OCI-LY3 (cell line): Measurements from ENCODE around the gene TLDC2.

ENCODE experiments used
- H2AFZ ChIP-seq: fragments of 200-600, 300-600 bp; shearing (Covaris generic); 2 replicates; pipeline ENCODE4 v1.6.0; 2014; ENCODE audit warnings: antibody characterized with exemption, low read depth, low read length
- H3K27ac ChIP-seq: fragments of 200-600, 300-600 bp; sonication (generic); 2 replicates; pipeline ENCODE4 v1.5.1; 2014; ENCODE audit warnings: mild to moderate bottlenecking, low read length, moderate library complexity, mixed read lengths
- H3K27me3 ChIP-seq: fragments of 200-600, 300-600 bp; sonication (generic); 2 replicates; pipeline ENCODE4 v1.6.1; 2014; ENCODE audit warnings: low read depth, low read length, mixed read lengths
- H3K36me3 ChIP-seq: fragments of 200-600, 300-600 bp; sonication (generic); replicated peaks from 2 replicates; pipeline ENCODE3; 2014; ENCODE audit warnings: low read depth, low read length, mixed read lengths
- H3K4me1 ChIP-seq: fragments of 300-600, 200-600 bp; sonication (generic); 2 replicates; pipeline ENCODE4 v1.6.1; 2014; ENCODE audit warnings: low read length, mixed read lengths
- H3K4me2 ChIP-seq: fragments of 200-600, 300-600 bp; sonication (generic); 2 replicates; pipeline ENCODE4 v1.6.1; 2014; ENCODE audit warnings: low read length, mixed read lengths
- H3K4me3 ChIP-seq: fragments of 300-600, 200-600 bp; sonication (generic); 2 replicates; pipeline ENCODE4 v1.5.1; 2014; ENCODE audit warnings: antibody characterized with exemption, mild to moderate bottlenecking, low read length, moderate library complexity
- H3K79me2 ChIP-seq: fragments of 300-600, 200-600 bp; shearing (Covaris generic); 2 replicates; pipeline ENCODE4 v1.6.1; 2014; ENCODE audit warnings: mild to moderate bottlenecking, low read length, mixed read lengths
- H3K9ac ChIP-seq: fragments of 300-600, 200-600 bp; shearing (Covaris generic); 2 replicates; pipeline ENCODE4 v1.6.0; 2014; ENCODE audit warnings: mild to moderate bottlenecking, low read length, moderate library complexity
- H3K9me3 ChIP-seq: fragments of 200-600, 300-600 bp; shearing (Covaris generic); 2 replicates; pipeline ENCODE4 v1.6.1; 2014; ENCODE audit warnings: low read length, mixed read lengths; ENCODE audit not compliant: insufficient read depth
- H4K20me1 ChIP-seq: fragments of 200-600, 300-600 bp; sonication (generic); 2 replicates; pipeline ENCODE4 v1.6.1; 2016; ENCODE audit warnings: low read length, mixed read lengths; ENCODE audit not compliant: insufficient read depth
- EZH2phosphoT487 ChIP-seq: fragments of 200-600 bp; shearing (Covaris generic); IDR thresholded peaks from 2 replicates; pipeline ENCODE4 v1.6.1; 2018; ENCODE audit warnings: antibody characterized with exemption, mixed run types, low read depth
- TF ChIP-seq, protein P1 (sequence below): fragments of 200-600, 300-600 bp; sonication (generic); IDR thresholded peaks from 2 replicates; pipeline ENCODE4 v1.5.1; 2014; ENCODE audit warnings: antibody characterized with exemption, low read length, low read depth

The TLDC2 gene

DNA sequence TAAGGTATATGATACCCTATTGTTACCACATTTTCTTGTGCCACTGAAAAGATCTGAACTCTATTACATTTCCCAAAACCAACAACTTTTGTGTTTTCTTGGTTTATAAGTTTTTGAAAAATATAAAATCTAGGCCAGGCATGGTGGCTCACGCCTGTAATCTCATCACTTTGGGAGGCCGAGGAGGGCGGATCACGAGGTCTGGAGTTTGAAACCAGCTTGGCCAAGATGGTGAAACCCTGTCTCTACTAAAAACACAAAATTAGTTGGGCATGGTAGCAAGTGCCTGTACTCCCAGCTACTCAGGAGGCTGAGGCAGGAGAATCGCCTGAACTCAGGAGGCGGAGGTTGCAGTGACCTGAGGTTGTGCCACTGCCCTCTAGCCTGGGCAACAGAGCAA, 41.3 kb downstream of the TLDC2 start:
- Histone ChIP-seq H2AFZ (no peak overlapping the region), H3K9me3 (no peaks in the 10 kb centered on the region), H3K27ac (no peak overlapping the region), H3K9ac (no peak overlapping the region), H3K4me1 (no peaks in the 10 kb centered on the region), H4K20me1 (no peaks in the 10 kb centered on the region), H3K36me3 (peaks cover 9% of the 10 kb centered on the region), H3K27me3 (no peaks in the 10 kb centered on the region), H3K4me3 (no peak overlapping the region), H3K4me2 (no peak overlapping the region), H3K79me2 (no peaks in the 10 kb centered on the region)
- no peak for TF ChIP-seq EZH2phosphoT487
- TF ChIP-seq, protein P1, sequence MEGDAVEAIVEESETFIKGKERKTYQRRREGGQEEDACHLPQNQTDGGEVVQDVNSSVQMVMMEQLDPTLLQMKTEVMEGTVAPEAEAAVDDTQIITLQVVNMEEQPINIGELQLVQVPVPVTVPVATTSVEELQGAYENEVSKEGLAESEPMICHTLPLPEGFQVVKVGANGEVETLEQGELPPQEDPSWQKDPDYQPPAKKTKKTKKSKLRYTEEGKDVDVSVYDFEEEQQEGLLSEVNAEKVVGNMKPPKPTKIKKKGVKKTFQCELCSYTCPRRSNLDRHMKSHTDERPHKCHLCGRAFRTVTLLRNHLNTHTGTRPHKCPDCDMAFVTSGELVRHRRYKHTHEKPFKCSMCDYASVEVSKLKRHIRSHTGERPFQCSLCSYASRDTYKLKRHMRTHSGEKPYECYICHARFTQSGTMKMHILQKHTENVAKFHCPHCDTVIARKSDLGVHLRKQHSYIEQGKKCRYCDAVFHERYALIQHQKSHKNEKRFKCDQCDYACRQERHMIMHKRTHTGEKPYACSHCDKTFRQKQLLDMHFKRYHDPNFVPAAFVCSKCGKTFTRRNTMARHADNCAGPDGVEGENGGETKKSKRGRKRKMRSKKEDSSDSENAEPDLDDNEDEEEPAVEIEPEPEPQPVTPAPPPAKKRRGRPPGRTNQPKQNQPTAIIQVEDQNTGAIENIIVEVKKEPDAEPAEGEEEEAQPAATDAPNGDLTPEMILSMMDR, result no peak

DNA sequence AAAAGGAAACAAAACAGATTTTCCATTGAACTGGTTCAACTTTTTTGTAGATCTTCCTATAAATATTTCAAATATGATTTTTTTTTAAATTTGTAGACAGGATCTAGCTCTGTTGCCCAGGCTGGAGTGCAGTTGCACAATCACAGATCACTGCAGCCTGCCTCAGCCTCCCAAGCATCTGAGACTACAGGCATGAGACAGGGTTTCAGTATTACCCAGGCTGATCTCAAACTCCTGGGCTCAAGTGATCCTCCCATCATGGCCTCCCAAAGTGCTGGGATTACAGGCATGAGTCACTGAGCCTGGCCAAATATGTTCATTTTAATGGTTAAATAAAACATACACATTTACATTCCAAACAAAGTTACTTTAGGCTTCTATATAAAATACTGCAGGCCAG, 42.0 kb downstream of the TLDC2 start:
- Histone ChIP-seq H3K9me3 (no peaks in the 10 kb centered on the region), H3K4me1 (no peaks in the 10 kb centered on the region), H3K4me2 (no peak overlapping the region), H4K20me1 (no peaks in the 10 kb centered on the region), H3K4me3 (no peak overlapping the region), H3K27ac (no peak overlapping the region), H3K27me3 (no peaks in the 10 kb centered on the region), H3K36me3 (peaks cover 8% of the 10 kb centered on the region), H3K9ac (no peak overlapping the region), H3K79me2 (no peaks in the 10 kb centered on the region), H2AFZ (no peak overlapping the region)
- TF ChIP-seq, protein P1, result no peak
- TF ChIP-seq EZH2phosphoT487, result no peak

DNA sequence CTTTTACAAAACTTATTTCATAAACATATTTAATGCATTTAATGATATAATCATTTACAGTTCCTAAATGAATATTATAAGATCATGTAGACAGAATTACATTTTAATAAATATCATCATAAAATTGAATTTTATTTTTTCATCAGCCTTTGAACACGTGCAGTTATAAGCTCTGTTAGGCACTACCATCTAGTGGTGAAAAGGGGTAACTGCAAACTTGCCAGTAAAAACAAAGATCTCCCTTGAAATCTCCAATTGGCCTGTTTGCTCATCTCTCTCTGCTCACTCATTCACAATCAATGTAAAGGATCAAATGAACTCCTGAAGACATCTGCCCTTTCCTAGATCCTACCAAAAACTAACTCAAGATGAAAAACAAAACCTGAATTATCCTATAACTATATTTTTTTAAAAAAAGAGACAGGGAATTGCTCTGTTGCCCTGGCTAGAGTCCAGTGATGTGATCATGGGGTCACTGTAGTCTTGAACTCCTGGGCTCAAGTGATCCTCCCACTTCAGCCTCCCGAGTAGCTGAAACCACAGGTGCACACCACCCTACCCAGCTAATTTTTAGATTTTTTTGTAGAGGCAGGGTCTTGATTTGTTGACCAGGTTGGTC, 43.9 kb downstream of the TLDC2 start:
- H3K4me1 ChIP-seq, result no peaks in the 10 kb centered on the region
- no peak overlapping the region for H3K27ac ChIP-seq
- H3K79me2 ChIP-seq, result no peaks in the 10 kb centered on the region
- TF ChIP-seq, protein P1, result peak; percentile 89
- no peak for TF ChIP-seq EZH2phosphoT487
- no peak overlapping the region for H3K4me2 ChIP-seq
- H4K20me1 ChIP-seq, result no peaks in the 10 kb centered on the region
- no peaks in the 10 kb centered on the region for H3K27me3 ChIP-seq
- no peak overlapping the region for H2AFZ ChIP-seq
- peaks cover 4% of the 10 kb centered on the region for H3K36me3 ChIP-seq
- H3K9me3 ChIP-seq, result no peaks in the 10 kb centered on the region
- no peak overlapping the region for H3K9ac ChIP-seq
- no peak overlapping the region for H3K4me3 ChIP-seq

DNA sequence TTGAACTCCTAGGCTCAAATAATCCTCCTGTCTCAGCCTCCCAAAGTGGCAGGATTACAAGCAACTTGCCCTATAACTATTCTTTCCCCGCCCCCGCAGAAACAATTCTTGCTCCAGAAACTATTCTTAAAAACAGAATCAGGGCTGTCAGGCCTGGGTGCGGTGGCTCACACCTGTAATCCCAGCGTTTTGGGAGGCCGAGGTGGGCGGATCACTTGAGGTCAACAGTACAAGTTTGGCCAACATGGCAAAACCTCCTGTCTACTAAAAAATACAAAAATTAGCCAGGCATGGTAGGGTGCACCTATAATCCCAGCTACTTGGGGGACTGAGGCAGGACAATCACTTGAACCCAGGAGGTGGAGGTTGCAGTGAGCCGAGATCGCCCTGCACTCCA, 44.4 kb downstream of the TLDC2 start:
- no peak overlapping the region for H3K4me2 ChIP-seq
- H2AFZ ChIP-seq, result no peak overlapping the region
- H3K9ac ChIP-seq, result no peak overlapping the region
- TF ChIP-seq, protein P1, result no peak
- TF ChIP-seq EZH2phosphoT487, result no peak
- H4K20me1 ChIP-seq, result no peaks in the 10 kb centered on the region
- no peak overlapping the region for H3K27ac ChIP-seq
- no peak overlapping the region for H3K4me3 ChIP-seq
- H3K79me2 ChIP-seq, result no peaks in the 10 kb centered on the region
- no peaks in the 10 kb centered on the region for H3K36me3 ChIP-seq
- no peaks in the 10 kb centered on the region for H3K9me3 ChIP-seq
- no peaks in the 10 kb centered on the region for H3K4me1 ChIP-seq
- no peaks in the 10 kb centered on the region for H3K27me3 ChIP-seq
